HL-60 (cell line): ENCODE data around the gene ZNF813.
"Not testable (repeated sequence)": the region's sequence is repeated elsewhere in the genome, so short reads cannot be mapped to it uniquely, and the experiment has no call there.

Source experiments
- CTCF ChIP-seq: IDR thresholded peaks from one replicate; pipeline ENCODE4 v1.5.1; 2011; ENCODE audit warnings: low read length, control low read depth, inconsistent platforms; ENCODE audit not compliant: insufficient read depth
- POLR2AphosphoS5 ChIP-seq: IDR thresholded peaks from 2 replicates; pipeline ENCODE4 v1.6.1; 2012; ENCODE audit warnings: low read depth
- SPI1 ChIP-seq: IDR thresholded peaks from 2 replicates; pipeline ENCODE4 v1.6.1; 2012; ENCODE audit warnings: low read depth, mild to moderate bottlenecking, borderline replicate concordance

- not testable (repeated sequence) for TF ChIP-seq POLR2AphosphoS5, SPI1, CTCF
Measured at GRCh38 chr19:53503151-53503550, 35.6 kb downstream of the ZNF813 start.
